ENCODE data around the gene EXO1.

EXO1 gene

GRCh38 chr1:241895013-241895412 lies 47.0 kb downstream of the EXO1 start:
- DNase-seq = no peak

- no peak for DNase-seq
Observed at GRCh38 chr1:241896670-241896962, 48.6 kb downstream of the EXO1 start.

GRCh38 chr1:241899210-241899609 lies 51.2 kb downstream of the EXO1 start:
- DNase-seq = no peak

GRCh38 chr1:241900381-241900780 lies 52.4 kb downstream of the EXO1 start:
- no peak for DNase-seq

- DNase-seq = no peak
Observed at GRCh38 chr1:241902391-241903065, 54.5 kb downstream of the EXO1 start.

GRCh38 chr1:241916196-241916595 lies 68.2 kb downstream of the EXO1 start:
- no peak for DNase-seq

GRCh38 chr1:241917487-241917886 lies 69.5 kb downstream of the EXO1 start:
- DNase-seq = no peak

- DNase-seq = no peak
Observed at GRCh38 chr1:241918879-241919278, 70.9 kb downstream of the EXO1 start.

- no peak for DNase-seq
Observed at GRCh38 chr1:241924080-241924808, 76.2 kb downstream of the EXO1 start.

GRCh38 chr1:241926141-241926540 lies 78.1 kb downstream of the EXO1 start:
- DNase-seq = no peak

GRCh38 chr1:241927321-241927720 lies 79.3 kb downstream of the EXO1 start:
- no peak for DNase-seq

- DNase-seq = no peak
Observed at GRCh38 chr1:241932845-241933244, 84.8 kb downstream of the EXO1 start.

GRCh38 chr1:241934201-241934848 lies 86.3 kb downstream of the EXO1 start:
- no peak for DNase-seq

GRCh38 chr1:241934866-241935265 lies 86.9 kb downstream of the EXO1 start:
- no peak for DNase-seq

Data from CD4-positive, alpha-beta T cell treated with Interleukin-21 for 1 hour (primary cell).